Chondrocyte (in vitro differentiated cells): ENCODE measurements around the gene GNB1. TPM values are rescaled to one million over a fixed set of nuclear protein-coding genes. Genes with fewer than 3 reads are reported as not detected.
"Not testable (repeated sequence)": the region's sequence is repeated elsewhere in the genome, so short reads cannot be mapped to it uniquely, and the experiment has no call there.

Experiments used
- DNase-seq: peaks from one replicate; pipeline ENCODE4 v3.0.0; 2021; ENCODE audit warnings: mixed read lengths, low spot score
- H3K27ac Mint-ChIP-seq: one replicate; pipeline ENCODE4 v1.8.0; 2021; ENCODE audit warnings: mild to moderate bottlenecking, moderate library complexity, mixed read lengths; ENCODE audit not compliant: unreplicated experiment
- H3K27me3 Mint-ChIP-seq: 2 replicates; pipeline ENCODE4 v1.8.0; 2021; ENCODE audit warnings: low read depth, mixed read lengths
- H3K36me3 Mint-ChIP-seq: 2 replicates; pipeline ENCODE4 v1.8.0; 2021; ENCODE audit warnings: low read depth, mixed read lengths
- H3K4me1 Mint-ChIP-seq: 2 replicates; pipeline ENCODE4 v1.8.0; 2021; ENCODE audit warnings: low read depth, mild to moderate bottlenecking, mixed read lengths
- H3K4me3 Mint-ChIP-seq: one replicate; pipeline ENCODE4 v1.8.0; 2021; ENCODE audit warnings: mild to moderate bottlenecking, moderate library complexity, mixed read lengths; ENCODE audit not compliant: unreplicated experiment
- H3K9me3 Mint-ChIP-seq: 2 replicates; pipeline ENCODE4 v1.8.0; 2021; ENCODE audit warnings: low read depth, mixed read lengths
- total RNA-seq: library from RNA; stranded (reverse); gene quantifications from 3 replicates; pipeline ENCODE4 v1.2.1, GENCODE V29; 2021

GNB1 gene
- total RNA-seq, 1 donor from 2014 or later: 538 TPM

DNA sequence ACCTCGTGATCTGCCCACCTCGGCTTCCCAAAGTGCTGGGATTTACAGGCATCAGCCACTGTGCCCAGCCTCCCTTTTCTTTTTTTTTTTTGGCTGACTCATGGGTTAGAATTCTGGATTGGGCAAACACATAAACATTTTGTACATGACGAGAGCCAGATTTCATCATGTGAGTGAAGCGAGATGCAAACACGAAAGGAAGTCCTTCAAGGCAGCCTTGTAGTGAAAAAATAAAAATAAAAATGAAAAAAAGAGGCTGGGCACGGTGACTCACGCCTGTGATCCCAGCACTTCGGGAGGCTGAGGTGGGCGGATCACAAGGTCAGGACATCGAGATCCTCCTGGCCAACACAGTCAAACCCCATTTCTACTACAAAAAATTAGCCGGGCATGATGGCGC lies 149.9 kb downstream of the GNB1 start:
- H3K4me3 Mint-ChIP-seq, H3K9me3 Mint-ChIP-seq, H3K27me3 Mint-ChIP-seq, H3K4me1 Mint-ChIP-seq, H3K36me3 Mint-ChIP-seq, DNase-seq: not testable (repeated sequence)
- peak overlapping the region; percentile 93 for H3K27ac Mint-ChIP-seq

DNA sequence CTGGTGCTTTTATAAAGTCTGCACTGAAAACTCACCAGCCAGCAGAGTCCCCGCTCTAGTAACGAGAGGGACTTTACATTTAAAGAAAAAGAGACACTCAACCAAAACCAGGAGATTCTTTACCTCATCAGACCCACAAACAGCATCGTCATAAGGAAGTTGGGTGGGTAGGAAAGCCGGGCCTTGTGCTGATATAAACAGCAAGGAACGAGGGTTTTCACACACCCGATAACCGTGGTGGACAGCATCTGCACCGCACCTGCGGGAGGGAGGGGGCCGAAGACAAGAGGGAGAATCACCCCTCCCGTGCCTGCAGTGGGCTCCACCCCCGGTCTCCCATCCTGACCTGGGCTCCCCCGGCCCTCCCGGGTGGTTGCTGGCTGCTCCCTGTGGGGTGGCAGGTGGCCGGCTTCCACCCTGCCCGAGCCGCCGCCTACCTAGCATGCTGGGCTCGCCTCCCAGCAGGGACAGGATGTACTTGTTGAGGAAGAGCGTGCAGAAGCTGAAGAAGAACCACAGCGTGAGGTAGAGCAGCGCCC lies 152.0 kb downstream of the GNB1 start:
- not testable (repeated sequence) for H3K27ac Mint-ChIP-seq, H3K4me1 Mint-ChIP-seq, H3K36me3 Mint-ChIP-seq, H3K27me3 Mint-ChIP-seq, DNase-seq, H3K9me3 Mint-ChIP-seq, H3K4me3 Mint-ChIP-seq

DNA sequence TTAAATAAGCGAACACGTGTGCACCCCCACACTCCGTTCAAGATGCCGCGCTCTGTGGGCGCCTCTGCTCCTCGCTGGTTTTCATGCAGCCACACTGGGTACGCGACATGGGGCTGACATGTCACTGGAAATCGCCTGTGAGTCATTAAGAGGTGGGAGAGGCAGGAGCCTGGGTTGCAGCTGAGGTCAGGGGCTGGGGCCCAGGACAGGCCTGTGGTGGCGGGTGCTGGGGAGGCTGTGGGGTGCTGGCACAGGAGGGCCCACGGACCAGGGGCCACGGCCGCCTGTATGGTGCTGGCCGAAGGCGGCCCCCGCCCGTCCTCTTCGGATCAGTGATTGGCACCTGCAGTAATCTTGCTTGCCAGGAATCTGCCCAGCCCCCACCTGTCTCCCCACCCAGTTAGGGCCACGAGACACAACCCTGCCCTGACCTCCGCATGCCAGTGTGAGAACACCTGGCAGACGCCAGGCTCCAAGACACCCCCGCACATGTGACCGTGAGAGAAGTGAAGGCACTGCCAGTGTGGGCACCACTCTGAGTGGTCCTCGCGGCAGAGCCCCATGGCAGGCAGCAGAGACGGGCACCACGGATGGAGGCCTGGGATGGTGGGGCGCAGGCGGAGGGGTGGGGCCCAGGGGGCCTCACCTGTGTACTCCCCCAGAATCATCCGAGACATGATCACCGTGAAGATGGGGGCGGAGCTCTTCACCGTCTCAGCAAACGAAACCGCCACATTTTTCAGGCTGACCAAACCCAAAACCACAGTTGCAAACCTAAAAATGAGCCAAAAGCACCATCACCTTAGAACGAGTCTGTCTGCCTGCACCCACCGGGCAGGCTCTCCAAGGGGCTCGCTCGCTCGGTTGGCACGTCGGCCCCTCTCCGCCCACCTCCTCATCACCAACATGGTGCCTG lies 153.0 kb downstream of the GNB1 start:
- H3K36me3 Mint-ChIP-seq, H3K27ac Mint-ChIP-seq, H3K4me3 Mint-ChIP-seq, H3K9me3 Mint-ChIP-seq, H3K4me1 Mint-ChIP-seq, DNase-seq, H3K27me3 Mint-ChIP-seq: not testable (repeated sequence)

Other genes with a start within 250 kb of the GNB1 start
- gene CDK11B, start 232.1 kb downstream of the GNB1 start, total RNA-seq: 21.1 to 24.2 TPM (median 21.8 TPM) in 3 replicates
- gene SLC35E2B, start 198.3 kb downstream of the GNB1 start, total RNA-seq: 50.9 to 52.2 TPM (median 51.6 TPM) in 3 replicates
- gene CDK11A, start 166.7 kb downstream of the GNB1 start, total RNA-seq: 23.8 to 37.8 TPM (median 26.0 TPM) in 3 replicates
- 66.4 to 75.8 TPM (median 68.1 TPM) in 3 replicates for gene NADK, start 112.6 kb downstream of the GNB1 start, total RNA-seq
- 2.1 to 2.3 TPM (median 2.1 TPM) in 3 replicates for gene CALML6, start 24.2 kb upstream of the GNB1 start, total RNA-seq
- 0.67 to 0.90 TPM (median 0.68 TPM) in 3 replicates for gene TMEM52, start 28.2 kb upstream of the GNB1 start, total RNA-seq
- not detected in 3 replicates for gene CFAP74, start 112.7 kb upstream of the GNB1 start, total RNA-seq
- gene GABRD, start 128.3 kb upstream of the GNB1 start, total RNA-seq: not detected in 3 replicates
- gene PRKCZ, start 159.3 kb upstream of the GNB1 start, total RNA-seq: 4.8 to 7.8 TPM (median 5.1 TPM) in 3 replicates